Loucy (cell line): ENCODE results near the gene ARHGEF12.

ENCODE experiments used
- CTCF ChIP-seq: fragments of 200-600 bp; sonication (generic); conservative IDR thresholded peaks from 2 replicates; pipeline ENCODE4 v1.5.1; 2014; ENCODE audit warnings: mild to moderate bottlenecking, antibody characterized with exemption, low read length
- EZH2phosphoT487 ChIP-seq: fragments of 200-600 bp; IDR thresholded peaks from 2 replicates; pipeline ENCODE4 v1.6.1; 2018; ENCODE audit warnings: antibody characterized with exemption, mild to moderate bottlenecking, moderate library complexity, borderline replicate concordance

- TF ChIP-seq CTCF, result no peak
- no peak for TF ChIP-seq EZH2phosphoT487
Observed at GRCh38 chr11:120424185-120424969, 88.2 kb downstream of the ARHGEF12 start.
